ENCODE data around the gene VAC14.

Gene VAC14

GRCh38 chr16:70737377-70738082 lies 63.4 kb downstream of the VAC14 start:
- H3K4me3 ChIP-seq (ENCODE audit: low read depth, low read length) = no peak overlapping the region
- TF ChIP-seq CTCF (IDR thresholded peaks at IDR 0.05; ENCODE audit: borderline replicate concordance, insufficient read depth, low read depth, low read length) = no peak

- H3K4me3 ChIP-seq (ENCODE audit: low read depth, low read length) = no peak overlapping the region
- TF ChIP-seq CTCF (IDR thresholded peaks at IDR 0.05; ENCODE audit: borderline replicate concordance, insufficient read depth, low read depth, low read length) = no peak
These were observed 64.2 kb downstream of the VAC14 start for GRCh38 chr16:70736465-70737376.

DNA sequence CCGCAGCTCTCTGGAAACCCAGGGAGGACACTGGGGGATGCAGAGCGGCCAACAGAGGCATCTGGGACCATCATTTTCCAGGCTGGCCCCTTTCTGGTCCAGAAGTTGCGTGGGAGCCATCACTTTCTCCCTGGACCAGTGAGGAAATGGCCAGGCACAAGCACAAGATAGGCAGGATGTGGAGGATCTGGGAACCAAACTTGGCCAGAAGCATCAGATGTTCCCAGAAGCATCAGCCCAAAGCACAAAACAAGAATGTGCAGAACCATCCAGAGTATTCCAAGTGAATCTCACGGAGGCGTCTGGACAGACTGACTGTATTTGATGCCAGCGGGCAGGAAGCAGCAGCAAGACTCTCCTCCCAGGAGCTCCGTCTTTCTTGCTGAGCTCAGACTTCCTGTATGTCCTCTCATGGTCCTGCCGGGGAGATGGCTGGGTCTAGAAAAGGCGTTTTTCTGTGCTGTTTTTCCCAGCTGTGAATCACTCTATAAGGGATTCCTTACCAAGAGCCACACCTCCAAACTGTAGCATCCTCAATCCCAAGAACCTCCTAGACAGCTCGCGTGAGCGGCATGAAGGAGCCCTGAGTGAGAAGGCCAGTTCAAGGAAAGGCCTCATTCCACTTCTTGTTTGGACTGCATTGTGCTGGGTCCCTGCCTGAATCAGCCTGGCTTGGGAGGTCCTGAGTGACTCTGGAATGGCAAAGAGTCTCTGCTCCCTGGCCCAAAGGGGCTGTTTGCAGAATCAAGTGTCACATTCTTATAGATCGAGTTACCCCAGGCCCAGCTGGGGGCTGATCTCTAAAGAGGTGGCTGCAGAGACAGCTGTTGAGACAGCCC lies 65.6 kb downstream of the VAC14 start:
- no peak overlapping the region for H3K4me3 ChIP-seq (ENCODE audit: low read depth, low read length)
- TF ChIP-seq CTCF (IDR thresholded peaks at IDR 0.05; ENCODE audit: borderline replicate concordance, insufficient read depth, low read depth, low read length) = no peak

DNA sequence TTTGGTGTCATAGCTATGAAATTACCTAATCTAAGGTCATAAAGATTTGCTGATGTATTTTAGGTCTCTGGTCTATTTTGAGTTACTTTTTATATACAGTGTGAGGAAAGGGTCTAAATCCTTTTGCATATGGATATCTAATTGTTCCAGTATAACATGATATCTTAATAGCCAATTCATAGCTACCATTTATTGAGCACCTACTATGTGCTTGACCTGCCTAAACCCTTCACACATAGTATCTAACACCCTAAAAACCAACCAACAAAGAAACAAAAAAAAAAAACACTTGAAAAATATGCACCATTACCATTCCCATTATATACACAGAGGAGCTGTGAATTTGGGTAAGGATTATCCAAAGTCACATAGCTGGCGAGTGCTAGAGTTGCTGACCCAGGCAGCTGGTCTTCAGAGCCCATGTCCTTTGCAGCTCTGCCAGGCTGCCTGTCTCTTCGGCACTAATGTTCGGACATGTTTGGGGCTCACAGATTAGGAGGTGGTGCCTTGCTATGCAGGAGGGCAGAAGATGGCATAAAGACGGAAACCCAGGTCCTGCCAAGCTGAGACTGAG lies 66.3 kb downstream of the VAC14 start:
- TF ChIP-seq CTCF (IDR thresholded peaks at IDR 0.05; ENCODE audit: borderline replicate concordance, insufficient read depth, low read depth, low read length) = no peak
- H3K4me3 ChIP-seq (ENCODE audit: low read depth, low read length) = no peak overlapping the region

DNA sequence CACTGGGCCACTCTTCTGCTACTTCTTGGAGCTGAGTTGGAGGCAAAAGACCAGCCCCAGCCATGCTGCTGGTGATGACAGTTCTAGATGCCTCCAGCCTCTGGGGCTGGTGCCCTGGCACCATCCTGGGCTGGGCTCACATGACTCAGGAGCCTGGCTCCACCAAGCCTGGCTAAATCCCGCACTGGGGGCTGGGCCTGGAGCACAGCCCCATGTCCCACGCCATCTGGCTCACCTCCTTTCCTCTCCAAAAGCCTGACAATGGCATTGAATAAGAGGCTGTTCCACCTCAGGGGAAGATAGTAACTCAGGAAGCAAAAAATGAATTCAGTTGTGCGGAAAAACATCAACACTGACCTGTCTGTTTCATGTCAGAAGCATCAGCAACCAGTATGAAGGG lies 70.0 kb downstream of the VAC14 start:
- TF ChIP-seq CTCF (IDR thresholded peaks at IDR 0.05; ENCODE audit: borderline replicate concordance, insufficient read depth, low read depth, low read length) = no peak
- H3K4me3 ChIP-seq (ENCODE audit: low read depth, low read length) = no peak overlapping the region

- TF ChIP-seq CTCF (IDR thresholded peaks at IDR 0.05; ENCODE audit: borderline replicate concordance, insufficient read depth, low read depth, low read length) = no peak
These were observed 70.9 kb downstream of the VAC14 start for GRCh38 chr16:70730031-70730430.

More at GRCh38 chr16:70730031-70730430, 70.9 kb downstream of the VAC14 start:
- no peak overlapping the region for H3K4me3 ChIP-seq (ENCODE audit: low read depth, low read length)

All from GM12875 (cell line).